ENCODE measurements around the gene PRR14.
A peak's percentile ranks its signal among the peaks of the same experiment; 100 is the strongest.
"Not testable (repeated sequence)": the region's sequence is repeated elsewhere in the genome, so short reads cannot be mapped to it uniquely, and the experiment has no call there.

Gene PRR14

GRCh38 chr16:30692396-30693064 lies 41.8 kb downstream of the PRR14 start:
- DNase-seq (ENCODE audit: low read depth) = no peak

GRCh38 chr16:30694926-30695693 lies 44.4 kb downstream of the PRR14 start:
- DNase-seq (ENCODE audit: low read depth) = no peak

- DNase-seq (ENCODE audit: low read depth) = not testable (repeated sequence)
These were observed 45.9 kb downstream of the PRR14 start for GRCh38 chr16:30696646-30697045.

GRCh38 chr16:30697264-30698138 lies 46.7 kb downstream of the PRR14 start:
- DNase-seq (ENCODE audit: low read depth) = no peak

- peak; percentile 93 for DNase-seq (ENCODE audit: low read depth)
These were observed 47.5 kb downstream of the PRR14 start for GRCh38 chr16:30698139-30698815.

- DNase-seq (ENCODE audit: low read depth) = peak; percentile 44
These were observed 48.3 kb downstream of the PRR14 start, which contains the start of gene SRCAP for GRCh38 chr16:30698816-30699614. Gene SRCAP (plus strand): TSS chr16:30699171. CDS start chr16:30700825, 1,654 bp downstream.

- DNase-seq (ENCODE audit: low read depth) = no peak
These were observed 48.9 kb downstream of the PRR14 start for GRCh38 chr16:30699615-30700099.

GRCh38 chr16:30700491-30700890 lies 49.7 kb downstream of the PRR14 start:
- no peak for DNase-seq (ENCODE audit: low read depth)

- DNase-seq (ENCODE audit: low read depth) = no peak
These were observed 50.2 kb downstream of the PRR14 start for GRCh38 chr16:30700971-30701370.

GRCh38 chr16:30703071-30703470 lies 52.3 kb downstream of the PRR14 start:
- DNase-seq (ENCODE audit: low read depth) = not testable (repeated sequence)

GRCh38 chr16:30703971-30704370 lies 53.2 kb downstream of the PRR14 start:
- DNase-seq (ENCODE audit: low read depth) = no peak

Measured in stromal cell of bone marrow (primary cell).